ENCODE measurements around the gene MEF2D. TPM values are rescaled to one million over a fixed set of nuclear protein-coding genes. Genes with fewer than 3 reads are reported as not detected.

The MEF2D gene
- total RNA-seq, 2 experiments from 2014 or later = 30.8 to 31.8 TPM

DNA sequence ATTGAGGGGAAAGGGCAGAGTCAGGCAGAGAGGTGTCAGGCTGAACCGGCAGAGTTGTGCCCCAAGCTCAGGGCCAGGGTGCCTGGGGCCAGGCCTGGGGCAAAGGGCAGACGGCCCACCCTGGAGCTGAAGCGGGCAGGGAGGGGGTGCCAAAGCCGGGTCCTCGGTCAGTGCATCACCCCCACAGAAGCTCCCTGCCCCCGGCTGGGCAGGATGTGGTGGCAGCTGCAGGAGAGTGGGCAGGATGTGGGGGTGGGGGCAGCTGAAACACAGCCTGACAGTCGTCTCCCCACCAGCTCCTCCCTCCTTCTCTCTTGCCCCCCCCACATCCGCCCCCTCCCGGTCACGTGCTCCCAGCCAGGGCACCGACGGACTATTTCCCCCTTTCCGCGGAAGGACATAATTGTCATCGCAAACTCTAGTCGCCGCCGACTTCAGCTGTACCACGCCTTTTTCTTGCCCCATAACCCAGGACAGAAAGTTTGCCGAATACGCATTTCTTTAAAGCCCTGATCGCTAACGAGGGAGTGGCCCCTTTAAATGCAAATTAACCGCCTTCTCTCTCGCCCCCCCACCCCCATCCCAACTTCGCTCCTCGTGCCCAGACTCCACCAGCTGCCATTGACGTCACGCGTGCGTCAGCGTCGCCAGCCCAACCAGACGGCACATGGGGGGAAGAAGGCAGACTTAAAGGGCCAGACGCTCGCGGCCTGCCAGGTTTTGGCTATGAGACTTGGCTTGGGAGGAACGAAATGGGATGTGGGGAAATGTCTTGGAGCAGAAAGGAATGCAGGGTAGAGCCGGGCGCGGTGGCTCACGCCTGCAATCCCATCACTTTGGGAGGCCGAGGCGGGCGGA, 4.5 kb upstream of the MEF2D start:
- POLR2A ChIA-PET = interaction anchor here (0.9 to 1.7 kb wide), 5 partner anchors 15 to 236 kb away, joined by 4 to 16 read pairs (median 7); partner anchors contain the start of gene MRPL24
- CTCF ChIA-PET = interaction anchor here (0.7 to 17.9 kb wide), 7 partner anchors 9 to 155 kb away, joined by 3 to 302 read pairs (median 4); no protein-coding TSS in a partner anchor

DNA sequence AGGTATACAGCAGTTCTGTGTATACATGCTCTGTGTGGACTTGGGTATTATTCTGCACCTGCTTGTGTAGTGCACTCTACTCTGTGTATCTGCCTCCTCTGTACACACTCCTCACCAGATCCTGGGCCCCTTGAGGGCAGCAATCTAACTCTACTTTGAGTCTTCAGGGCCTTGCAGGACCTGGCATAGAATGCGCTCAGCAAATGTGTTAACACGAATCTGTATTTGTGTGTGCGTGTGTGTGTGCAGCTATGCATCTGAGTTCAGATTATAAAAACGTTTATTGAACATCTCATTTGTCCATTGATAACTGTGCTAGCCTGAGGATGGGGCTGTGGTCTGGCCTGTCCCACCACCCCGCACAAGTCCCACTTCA, 3.9 kb upstream of the MEF2D start:
- ChIA-PET CTCF (interaction anchor here (0.7 to 17.9 kb wide), 8 partner anchors 9 to 155 kb away, joined by 3 to 302 read pairs (median 4); no protein-coding TSS in a partner anchor), POLR2A (interaction anchor here (0.9 to 1.7 kb wide), 4 partner anchors 14 to 47 kb away, joined by 5 to 16 read pairs (median 9); no protein-coding TSS in a partner anchor)

GRCh38 chr1:156503698-156504437, 3.3 kb upstream of the MEF2D start:
- ChIA-PET CTCF (interaction anchor here (1.2 to 17.9 kb wide), 6 partner anchors 8 to 156 kb away, joined by 3 to 302 read pairs (median 4); no protein-coding TSS in a partner anchor), POLR2A (interaction anchor here (1.2 to 1.7 kb wide), 3 partner anchors 13 to 46 kb away, joined by 7 to 16 read pairs (median 11); no protein-coding TSS in a partner anchor)

DNA sequence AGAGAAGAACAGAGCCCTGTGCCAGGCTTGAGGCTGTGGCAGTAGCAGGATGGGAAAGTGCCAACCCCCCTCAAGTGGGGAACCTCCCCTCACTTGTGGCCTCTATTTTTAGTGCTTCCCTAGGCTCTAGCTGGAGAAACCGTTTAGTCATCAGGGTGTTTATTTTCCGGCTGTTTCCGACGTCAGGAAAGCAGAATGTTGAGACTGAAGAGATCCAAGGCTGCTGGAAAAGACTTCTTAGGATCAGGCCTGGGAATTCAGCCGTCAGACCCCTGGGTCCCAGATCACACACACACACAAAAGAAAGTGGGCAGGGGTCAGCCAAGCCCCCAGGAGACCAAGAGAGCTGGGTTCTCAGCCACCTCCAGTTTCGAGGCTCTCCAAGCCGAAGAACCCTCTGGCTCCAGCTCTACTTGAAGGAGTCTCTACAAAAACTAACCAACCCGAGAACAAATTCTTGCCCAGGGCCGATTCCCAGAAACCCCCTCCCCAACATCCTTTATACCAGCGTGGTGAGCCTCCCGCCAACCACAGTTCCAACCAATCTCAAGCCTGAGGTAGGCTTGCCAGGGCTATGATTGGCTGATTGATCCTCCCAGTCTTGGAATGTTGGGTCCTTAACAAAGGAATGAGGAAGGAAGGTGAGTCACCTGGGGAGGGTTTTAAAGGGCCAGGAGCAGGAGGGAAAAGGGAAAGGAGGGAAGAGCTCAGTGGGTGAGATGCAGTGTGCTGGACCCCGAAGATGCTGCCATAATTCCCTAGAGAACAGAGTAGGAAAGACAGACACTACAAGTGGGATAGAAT, 2.5 kb upstream of the MEF2D start:
- ChIA-PET CTCF (interaction anchor here (1.3 to 17.9 kb wide), 3 partner anchors 18 to 118 kb away, joined by 3 to 302 read pairs (median 5); no protein-coding TSS in a partner anchor), POLR2A (no interaction called here)

DNA sequence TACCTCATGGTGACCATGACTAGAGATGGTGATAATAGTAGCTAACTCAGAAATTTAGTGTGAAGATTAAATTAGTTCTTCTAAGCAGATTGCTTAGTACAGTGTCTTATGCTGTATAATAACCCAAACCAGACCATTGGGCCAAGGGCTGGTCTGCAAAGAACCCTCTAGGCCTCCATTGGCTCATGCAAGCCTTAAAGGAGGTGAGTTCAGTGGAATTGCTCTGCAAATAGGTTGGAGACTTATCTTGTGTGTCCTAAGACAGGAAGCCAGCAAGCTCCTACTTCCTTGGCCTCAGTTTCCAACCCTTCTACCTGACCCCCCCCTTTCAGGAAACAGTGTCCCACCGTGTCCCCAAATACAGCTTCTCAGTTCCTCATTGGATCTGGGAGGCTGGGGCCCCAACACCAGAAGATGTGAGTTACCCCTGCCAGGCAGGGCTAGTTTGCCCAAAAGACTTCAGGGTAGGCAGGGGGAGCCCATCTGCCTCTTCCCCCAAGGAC, 1.9 kb upstream of the MEF2D start:
- POLR2A ChIA-PET = interaction anchor here (0.7 to 3.0 kb wide), 2 partner anchors 13 to 355 kb away, joined by 6 to 54 read pairs; no protein-coding TSS in a partner anchor
- CTCF ChIA-PET = interaction anchor here (1.3 to 17.9 kb wide), 5 partner anchors 17 to 89 kb away, joined by 3 to 302 read pairs (median 6); no protein-coding TSS in a partner anchor

- CTCF ChIA-PET = interaction anchor here (0.8 to 17.9 kb wide), 14 partner anchors 10 to 246 kb away, joined by 3 to 302 read pairs (median 3); partner anchors contain the start of gene GPATCH4
- POLR2A ChIA-PET = interaction anchor here (0.6 to 4.4 kb wide), 12 partner anchors 11 to 756 kb away, joined by 3 to 54 read pairs (median 4); partner anchors contain the start of genes ISG20L2, METTL25B and NAXE
These were observed 375 bp upstream of the MEF2D start for GRCh38 chr1:156500793-156501506.

GRCh38 chr1:156499842-156500542, 583 bp downstream of the MEF2D start:
- ChIA-PET POLR2A (interaction anchor here (0.5 to 4.4 kb wide), 9 partner anchors 8 to 170 kb away, joined by 3 to 54 read pairs (median 6); no protein-coding TSS in a partner anchor), CTCF (interaction anchor here (0.8 to 17.9 kb wide), 4 partner anchors 15 to 86 kb away, joined by 3 to 302 read pairs (median 8); no protein-coding TSS in a partner anchor)

GRCh38 chr1:156499194-156499841, 1.3 kb downstream of the MEF2D start:
- ChIA-PET CTCF (interaction anchor here (0.9 to 17.9 kb wide), 3 partner anchors 14 to 109 kb away, joined by 3 to 302 read pairs (median 4); no protein-coding TSS in a partner anchor), POLR2A (interaction anchor here (0.7 to 4.4 kb wide), 5 partner anchors 9 to 18 kb away, joined by 3 to 54 read pairs (median 4); no protein-coding TSS in a partner anchor)

DNA sequence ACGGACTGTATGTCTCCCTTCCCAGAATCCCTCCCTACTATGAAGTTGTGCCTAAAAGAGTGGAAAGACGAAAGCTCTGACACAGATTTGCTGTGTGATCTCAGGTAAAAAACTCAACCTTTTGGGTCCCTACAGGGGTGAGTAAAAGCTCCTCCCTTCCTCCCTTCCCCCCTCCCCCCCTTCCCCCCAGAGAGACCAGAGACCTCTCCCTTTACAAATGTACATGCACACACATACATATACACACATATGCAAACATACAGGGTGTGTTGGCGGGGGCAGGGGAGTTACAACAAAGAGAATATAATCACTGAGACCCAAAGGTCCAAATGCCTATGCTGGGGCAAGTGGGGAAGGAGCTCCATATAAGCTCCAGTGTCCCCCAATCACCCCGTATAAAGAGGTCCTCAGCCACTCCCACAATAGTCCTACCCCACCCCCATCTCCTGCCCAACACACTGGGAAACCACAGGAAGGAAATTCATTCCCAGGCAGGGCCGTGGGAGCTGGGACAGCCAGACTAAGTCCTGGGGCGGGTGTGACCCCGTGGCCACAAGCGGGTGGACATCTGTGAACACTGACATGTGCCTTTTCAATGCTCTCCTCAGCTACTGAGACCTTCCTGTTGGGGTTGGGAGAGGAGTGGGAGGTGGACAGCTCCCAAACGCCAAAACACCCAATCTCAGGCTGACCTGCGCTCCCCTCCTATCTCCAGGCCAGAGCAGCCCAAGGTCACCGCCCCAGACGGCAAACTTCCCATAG, 2.0 kb downstream of the MEF2D start:
- ChIA-PET CTCF (interaction anchor here (0.9 to 17.9 kb wide), 4 partner anchors 13 to 229 kb away, joined by 3 to 302 read pairs (median 4); partner anchors contain the start of genes ISG20L2 and METTL25B), POLR2A (interaction anchor here (0.7 to 4.4 kb wide), 5 partner anchors 9 to 18 kb away, joined by 3 to 19 read pairs (median 4); no protein-coding TSS in a partner anchor)

DNA sequence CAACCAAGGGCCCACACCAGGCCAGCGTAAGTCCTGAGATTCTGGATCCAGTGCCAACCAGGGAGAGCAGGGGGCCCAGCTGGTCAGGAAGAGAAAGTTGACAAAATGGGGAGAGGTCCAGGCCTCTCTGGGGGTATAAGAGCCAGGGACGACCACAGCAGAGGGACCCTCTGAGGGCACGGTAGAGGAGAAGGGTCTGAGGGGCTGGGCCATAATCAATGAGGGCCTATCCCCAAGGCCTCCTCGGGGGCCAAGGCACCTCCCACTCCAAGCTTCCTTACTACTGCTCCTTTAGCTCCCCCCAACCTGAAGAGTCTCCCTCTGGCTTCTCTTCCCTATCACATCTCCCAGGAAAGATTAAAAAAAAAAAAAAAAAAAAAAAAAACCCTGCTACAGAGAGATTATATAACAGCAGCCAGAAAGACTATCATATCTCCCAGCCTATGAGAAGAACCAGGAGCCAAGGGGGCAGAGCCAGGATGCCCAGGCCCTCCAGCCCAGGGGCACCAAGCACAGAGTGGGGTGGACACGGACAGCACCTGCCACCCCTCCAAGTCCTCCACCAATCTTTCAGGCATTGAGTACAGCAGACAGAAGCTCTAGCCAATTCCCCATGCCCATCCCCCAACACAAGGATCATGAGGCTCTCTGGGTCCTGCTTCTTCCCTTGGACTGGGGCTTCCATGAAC, 2.7 kb downstream of the MEF2D start:
- ChIA-PET CTCF (interaction anchor here (0.7 to 17.9 kb wide), 3 partner anchors 13 to 258 kb away, joined by 3 to 302 read pairs (median 5); partner anchors contain the start of genes ISG20L2 and METTL25B), POLR2A (interaction anchor here (0.9 to 4.4 kb wide), 3 partner anchors 12 to 18 kb away, joined by 3 to 19 read pairs (median 4); no protein-coding TSS in a partner anchor)

DNA sequence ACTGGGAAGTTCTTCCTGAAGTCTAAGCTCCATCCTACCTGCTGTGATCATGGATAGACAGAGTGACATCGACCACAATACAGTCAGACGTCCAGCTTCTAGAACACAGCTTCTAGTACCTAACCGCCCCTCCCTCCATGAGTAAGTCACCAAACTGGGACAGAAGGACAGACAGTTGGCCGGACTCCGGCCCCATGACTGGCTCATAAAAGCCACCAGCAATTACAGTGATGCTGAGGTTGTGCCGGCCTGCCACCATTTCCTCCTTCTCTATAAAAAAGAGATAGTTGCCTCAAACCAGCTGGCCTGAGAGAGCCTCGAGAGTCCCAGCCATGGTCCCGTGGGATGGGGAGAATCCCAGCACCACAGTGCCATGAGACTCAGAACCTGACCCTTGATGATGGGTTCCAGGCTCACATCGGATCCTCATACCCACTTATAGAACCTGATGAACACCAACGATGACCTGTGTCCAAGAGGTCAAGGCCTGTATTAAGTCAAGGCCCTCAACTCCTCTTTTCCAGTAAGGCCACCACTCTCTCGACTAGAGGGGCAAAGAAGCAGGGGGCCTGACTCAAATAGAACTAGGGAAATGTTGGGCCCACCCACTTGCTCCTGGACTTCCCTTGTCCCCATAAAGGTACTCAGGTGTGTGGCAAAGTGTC, 3.4 kb downstream of the MEF2D start:
- POLR2A ChIA-PET = interaction anchor here (0.9 to 4.4 kb wide), 2 partner anchors 16 to 231 kb away, joined by 5 to 19 read pairs; partner anchors contain the start of genes ISG20L2 and METTL25B

GRCh38 chr1:156496211-156496761, 4.3 kb downstream of the MEF2D start:
- ChIA-PET POLR2A (interaction anchor here (0.9 kb wide), 1 partner anchor 232 kb away, joined by 5 read pairs; the partner anchor contains the start of genes ISG20L2 and METTL25B), CTCF (interaction anchor here (0.6 to 17.9 kb wide), 6 partner anchors 8 to 390 kb away, joined by 3 to 302 read pairs (median 4); no protein-coding TSS in a partner anchor)

More for the DNA sequence above, 3.4 kb downstream of the MEF2D start:
- CTCF ChIA-PET = interaction anchor here (0.6 to 17.9 kb wide), 5 partner anchors 12 to 259 kb away, joined by 3 to 302 read pairs (median 3); partner anchors contain the start of genes ISG20L2 and METTL25B
